ENCODE measurements around the gene NIN.

Gene NIN

GRCh38 chr14:50773632-50774541, 57.1 kb downstream of the NIN start:
- no peak for TF ChIP-seq POLR2AphosphoS5 (IDR thresholded peaks at IDR 0.05; ENCODE audit: low read depth, low read length)
- TF ChIP-seq FOXP2 (optimal IDR thresholded peaks at IDR 0.05; ENCODE audit: borderline replicate concordance, extremely low read depth, extremely low read length, insufficient read depth): no peak
- no peak for TF ChIP-seq REST (IDR thresholded peaks at IDR 0.05; ENCODE audit: insufficient read depth in 1 of 2, low read depth in 2 of 2, low read length in 2 of 2)
- no peak for TF ChIP-seq SIN3A (IDR thresholded peaks at IDR 0.05; ENCODE audit: borderline replicate concordance, insufficient read depth, low read length)
- no peak for TF ChIP-seq TAF1 (IDR thresholded peaks at IDR 0.05; ENCODE audit: borderline replicate concordance, insufficient read depth, low read length)

- TF ChIP-seq TAF1 (IDR thresholded peaks at IDR 0.05; ENCODE audit: borderline replicate concordance, insufficient read depth, low read length) (no peak), FOXP2 (optimal IDR thresholded peaks at IDR 0.05; ENCODE audit: borderline replicate concordance, extremely low read depth, extremely low read length, insufficient read depth) (no peak), SIN3A (IDR thresholded peaks at IDR 0.05; ENCODE audit: borderline replicate concordance, insufficient read depth, low read length) (no peak), REST (IDR thresholded peaks at IDR 0.05; ENCODE audit: insufficient read depth in 1 of 2, low read depth in 2 of 2, low read length in 2 of 2) (no peak), POLR2AphosphoS5 (IDR thresholded peaks at IDR 0.05; ENCODE audit: low read depth, low read length) (no peak)
Observed at GRCh38 chr14:50772412-50772811, 58.5 kb downstream of the NIN start.

- TF ChIP-seq FOXP2 (optimal IDR thresholded peaks at IDR 0.05; ENCODE audit: borderline replicate concordance, extremely low read depth, extremely low read length, insufficient read depth) (no peak), POLR2AphosphoS5 (IDR thresholded peaks at IDR 0.05; ENCODE audit: low read depth, low read length) (no peak), SIN3A (IDR thresholded peaks at IDR 0.05; ENCODE audit: borderline replicate concordance, insufficient read depth, low read length) (no peak), TAF1 (IDR thresholded peaks at IDR 0.05; ENCODE audit: borderline replicate concordance, insufficient read depth, low read length) (no peak)
Observed at GRCh38 chr14:50770586-50770985, 60.4 kb downstream of the NIN start.

- TF ChIP-seq FOXP2 (optimal IDR thresholded peaks at IDR 0.05; ENCODE audit: borderline replicate concordance, extremely low read depth, extremely low read length, insufficient read depth) (no peak), POLR2AphosphoS5 (IDR thresholded peaks at IDR 0.05; ENCODE audit: low read depth, low read length) (no peak), REST (IDR thresholded peaks at IDR 0.05; ENCODE audit: insufficient read depth in 1 of 2, low read depth in 2 of 2, low read length in 2 of 2) (no peak), SIN3A (IDR thresholded peaks at IDR 0.05; ENCODE audit: borderline replicate concordance, insufficient read depth, low read length) (no peak), TAF1 (IDR thresholded peaks at IDR 0.05; ENCODE audit: borderline replicate concordance, insufficient read depth, low read length) (no peak)
Observed at GRCh38 chr14:50769863-50770500, 61.0 kb downstream of the NIN start.

GRCh38 chr14:50768680-50769079, 62.3 kb downstream of the NIN start:
- no peak for TF ChIP-seq SIN3A (IDR thresholded peaks at IDR 0.05; ENCODE audit: borderline replicate concordance, insufficient read depth, low read length)
- no peak for TF ChIP-seq POLR2AphosphoS5 (IDR thresholded peaks at IDR 0.05; ENCODE audit: low read depth, low read length)
- TF ChIP-seq TAF1 (IDR thresholded peaks at IDR 0.05; ENCODE audit: borderline replicate concordance, insufficient read depth, low read length): no peak
- no peak for TF ChIP-seq REST (IDR thresholded peaks at IDR 0.05; ENCODE audit: insufficient read depth in 1 of 2, low read depth in 2 of 2, low read length in 2 of 2)
- no peak for TF ChIP-seq FOXP2 (optimal IDR thresholded peaks at IDR 0.05; ENCODE audit: borderline replicate concordance, extremely low read depth, extremely low read length, insufficient read depth)

All from PFSK-1 (cell line).